Activated B cell treated with CpG ODN at 0.5 μM for 24 hours (primary cell): ENCODE data around the gene USP35. TPM values are rescaled to one million over a fixed set of nuclear protein-coding genes. Genes with fewer than 3 reads are reported as not detected.

ENCODE experiments used
- ATAC-seq: fragments of 200-7000 bp; cut with Tn5 transposase; one replicate; pipeline ENCODE4 v1.10.0; 2021; ENCODE audit warnings: low read depth, mild to moderate bottlenecking, moderate library complexity
- CTCF ChIA-PET: fragments of 350-600 bp; sonication (Branson Sonifier 250); formaldehyde crosslinking; loops from one replicate; lab custom pipeline; 2021; ENCODE audit warnings: antibody characterized with exemption; lab: Charles Lee
- POLR2A ChIA-PET: fragments of 350-600 bp; sonication (Branson Sonifier 250); formaldehyde crosslinking; loops from one replicate; lab custom pipeline; 2021; ENCODE audit warnings: antibody characterized with exemption; lab: Charles Lee
- DNase-seq: peaks from one replicate; pipeline ENCODE4 v3.0.0; 2022
- H3K27ac Mint-ChIP-seq: one replicate; pipeline ENCODE4 v1.8.0; 2020; ENCODE audit warnings: mixed read lengths
- H3K27me3 Mint-ChIP-seq: one replicate; pipeline ENCODE4 v1.8.0; 2021; ENCODE audit warnings: mixed read lengths
- H3K36me3 Mint-ChIP-seq: one replicate; pipeline ENCODE4 v1.8.0; 2021; ENCODE audit warnings: low read depth, mixed read lengths
- H3K4me1 Mint-ChIP-seq: one replicate; pipeline ENCODE4 v1.8.0; 2021; ENCODE audit warnings: mixed read lengths
- H3K4me3 Mint-ChIP-seq: one replicate; pipeline ENCODE4 v1.8.0; 2020; ENCODE audit warnings: mild to moderate bottlenecking, mixed read lengths
- H3K9me3 Mint-ChIP-seq: one replicate; pipeline ENCODE4 v1.8.0; 2020; ENCODE audit warnings: mixed read lengths
- CTCF ChIP-seq: fragments of 200-600 bp; IDR thresholded peaks from one replicate; pipeline ENCODE4 v1.8.0; 2022; ENCODE audit warnings: antibody characterized with exemption, mild to moderate bottlenecking
- intact Hi-C: fragments of 100-400 bp; cut with micrococcal nuclease; formaldehyde crosslinking; loops from one replicate; pipeline ENCODE4 v1.15.1; 2024
- total RNA-seq: library from RNA; stranded (reverse); gene quantifications from 2 replicates; pipeline ENCODE4 v1.2.3, GENCODE V29; 2022

The USP35 gene
- total RNA-seq, 1 donor from 2014 or later, result 4.9 TPM

GRCh38 chr11:78190871-78191538 lies 2.3 kb downstream of the USP35 start:
- ChIA-PET POLR2A (interaction anchor here (3.3 kb wide), 1 partner anchor 52 kb away, joined by 25 read pairs; the partner anchor contains the start of gene ALG8), CTCF (no interaction called here)
- intact Hi-C loops, result no loop called here
- peaks cover 7% of the 10 kb centered on the region for H3K36me3 Mint-ChIP-seq
- no peak for DNase-seq
- H3K4me1 Mint-ChIP-seq, result peaks cover 36% of the 10 kb centered on the region
- H3K27me3 Mint-ChIP-seq, result no peaks in the 10 kb centered on the region
- H3K4me3 Mint-ChIP-seq, result peak overlapping the region; percentile 25
- no peak overlapping the region for H3K27ac Mint-ChIP-seq
- no peak for ATAC-seq
- H3K9me3 Mint-ChIP-seq, result no peaks in the 10 kb centered on the region
- TF ChIP-seq CTCF, result no peak

GRCh38 chr11:78192223-78192719 lies 3.6 kb downstream of the USP35 start:
- POLR2A ChIA-PET, result no interaction called here
- H3K27me3 Mint-ChIP-seq, result no peaks in the 10 kb centered on the region
- TF ChIP-seq CTCF, result no peak
- no peaks in the 10 kb centered on the region for H3K9me3 Mint-ChIP-seq
- intact Hi-C loops, result no loop called here
- peaks cover 7% of the 10 kb centered on the region for H3K36me3 Mint-ChIP-seq
- CTCF ChIA-PET, result no interaction called here
- no peak overlapping the region for H3K27ac Mint-ChIP-seq
- DNase-seq (no peak), ATAC-seq (no peak)
- no peak overlapping the region for H3K4me3 Mint-ChIP-seq
- H3K4me1 Mint-ChIP-seq, result peaks cover 27% of the 10 kb centered on the region

GRCh38 chr11:78192911-78193351 lies 4.2 kb downstream of the USP35 start:
- TF ChIP-seq CTCF, result no peak
- Mint-ChIP-seq H3K27me3 (no peaks in the 10 kb centered on the region), H3K4me1 (peaks cover 21% of the 10 kb centered on the region), H3K4me3 (no peak overlapping the region), H3K27ac (no peak overlapping the region), H3K9me3 (no peaks in the 10 kb centered on the region), H3K36me3 (peaks cover 5% of the 10 kb centered on the region)
- ChIA-PET CTCF (no interaction called here), POLR2A (interaction anchor here (0.6 kb wide), 1 partner anchor 239 kb away, joined by 6 read pairs; no protein-coding TSS in a partner anchor)
- no peak for DNase-seq
- ATAC-seq, result no peak
- intact Hi-C loops, result no loop called here

- Mint-ChIP-seq H3K36me3 (no peaks in the 10 kb centered on the region), H3K27ac (no peak overlapping the region), H3K4me1 (peaks cover 18% of the 10 kb centered on the region), H3K27me3 (no peaks in the 10 kb centered on the region), H3K9me3 (no peaks in the 10 kb centered on the region), H3K4me3 (no peak overlapping the region)
- CTCF ChIA-PET, result no interaction called here
- POLR2A ChIA-PET, result interaction anchor here (0.6 kb wide), 1 partner anchor 238 kb away, joined by 6 read pairs; no protein-coding TSS in a partner anchor
- no peak for TF ChIP-seq CTCF
- DNase-seq, result no peak
- ATAC-seq, result no peak
- intact Hi-C loops, result no loop called here
Observed at GRCh38 chr11:78193806-78194205, 5.1 kb downstream of the USP35 start.

- TF ChIP-seq CTCF, result no peak
- POLR2A ChIA-PET, result no interaction called here
- CTCF ChIA-PET, result no interaction called here
- peaks cover 13% of the 10 kb centered on the region for H3K4me1 Mint-ChIP-seq
- no peak for ATAC-seq
- no peak overlapping the region for H3K4me3 Mint-ChIP-seq
- H3K27ac Mint-ChIP-seq, result no peak overlapping the region
- H3K9me3 Mint-ChIP-seq, result no peaks in the 10 kb centered on the region
- H3K27me3 Mint-ChIP-seq, result no peaks in the 10 kb centered on the region
- no peaks in the 10 kb centered on the region for H3K36me3 Mint-ChIP-seq
- no peak for DNase-seq
- intact Hi-C loops, result no loop called here
Observed at GRCh38 chr11:78194490-78194889, 5.8 kb downstream of the USP35 start.
